Measurements from ENCODE around the gene WHAMM.

DNA sequence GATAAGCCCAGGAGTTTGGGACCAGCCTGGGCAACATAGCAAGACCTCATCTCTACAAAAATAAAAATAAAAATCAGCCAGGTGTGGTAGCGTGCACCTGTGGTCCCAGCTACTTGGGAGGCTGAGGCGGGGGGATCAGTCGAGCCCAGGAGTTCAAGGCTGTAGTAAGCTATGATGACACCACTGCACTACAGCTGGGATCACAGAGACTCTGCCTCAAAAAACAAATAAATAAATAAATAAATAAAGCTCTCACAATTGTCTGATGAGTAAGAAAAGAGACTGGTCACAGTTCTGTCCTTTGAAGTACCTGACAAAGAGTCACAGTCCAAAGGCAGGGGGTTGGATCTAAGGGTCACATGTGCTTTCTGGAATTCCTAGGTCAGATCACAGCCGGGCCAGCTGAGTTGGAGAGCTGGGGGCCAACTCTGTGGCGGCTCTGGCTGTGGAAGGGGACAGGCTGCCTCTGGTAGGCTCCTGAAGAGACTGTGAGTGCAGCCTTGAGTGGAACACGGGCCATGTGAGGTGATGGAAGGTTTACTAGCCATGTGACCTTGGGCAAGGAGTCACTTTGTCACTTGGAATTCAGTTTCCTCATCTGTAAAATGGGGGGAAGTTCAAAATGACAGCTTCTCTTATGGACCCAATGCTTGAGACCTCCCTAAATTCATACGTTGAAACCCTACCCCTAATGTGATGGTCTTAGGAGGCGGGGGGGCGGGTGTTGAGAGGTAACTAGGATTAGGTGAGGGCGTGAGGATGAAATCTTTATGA, 47.2 kb downstream of the WHAMM start:
- TF ChIP-seq, protein P1, sequence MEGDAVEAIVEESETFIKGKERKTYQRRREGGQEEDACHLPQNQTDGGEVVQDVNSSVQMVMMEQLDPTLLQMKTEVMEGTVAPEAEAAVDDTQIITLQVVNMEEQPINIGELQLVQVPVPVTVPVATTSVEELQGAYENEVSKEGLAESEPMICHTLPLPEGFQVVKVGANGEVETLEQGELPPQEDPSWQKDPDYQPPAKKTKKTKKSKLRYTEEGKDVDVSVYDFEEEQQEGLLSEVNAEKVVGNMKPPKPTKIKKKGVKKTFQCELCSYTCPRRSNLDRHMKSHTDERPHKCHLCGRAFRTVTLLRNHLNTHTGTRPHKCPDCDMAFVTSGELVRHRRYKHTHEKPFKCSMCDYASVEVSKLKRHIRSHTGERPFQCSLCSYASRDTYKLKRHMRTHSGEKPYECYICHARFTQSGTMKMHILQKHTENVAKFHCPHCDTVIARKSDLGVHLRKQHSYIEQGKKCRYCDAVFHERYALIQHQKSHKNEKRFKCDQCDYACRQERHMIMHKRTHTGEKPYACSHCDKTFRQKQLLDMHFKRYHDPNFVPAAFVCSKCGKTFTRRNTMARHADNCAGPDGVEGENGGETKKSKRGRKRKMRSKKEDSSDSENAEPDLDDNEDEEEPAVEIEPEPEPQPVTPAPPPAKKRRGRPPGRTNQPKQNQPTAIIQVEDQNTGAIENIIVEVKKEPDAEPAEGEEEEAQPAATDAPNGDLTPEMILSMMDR (IDR thresholded peaks at IDR 0.05; ENCODE audit: borderline replicate concordance, extremely low read depth, low read length, poor library complexity, severe bottlenecking) = no peak
- TF ChIP-seq EZH2 (IDR thresholded peaks at IDR 0.05; ENCODE audit: borderline replicate concordance, low read depth, low read length, severe bottlenecking) = no peak
